ENCODE measurements around the gene PLAAT4.

PLAAT4 gene

GRCh38 chr11:63592975-63593395, 56.4 kb downstream of the PLAAT4 start:
- ChIA-PET CTCF (no interaction called here), POLR2A (ENCODE audit: low non-redundant PET) (no interaction called here)
- DNase-seq (ENCODE audit: low spot score) = no peak

GRCh38 chr11:63595296-63595695, 58.7 kb downstream of the PLAAT4 start:
- no peak for DNase-seq (ENCODE audit: low spot score)

More at GRCh38 chr11:63592975-63593395, 56.4 kb downstream of the PLAAT4 start:
- TF ChIP-seq CTCF (conservative IDR thresholded peaks at IDR 0.05; ENCODE audit: low read depth) = no peak; the same call in 1 of the 2 replicates
- no peak overlapping the region for H3K27ac ChIP-seq

More at GRCh38 chr11:63595296-63595695, 58.7 kb downstream of the PLAAT4 start:
- CTCF ChIA-PET = no interaction called here
- TF ChIP-seq CTCF (conservative IDR thresholded peaks at IDR 0.05; ENCODE audit: low read depth) = no peak
- H3K27ac ChIP-seq = no peak overlapping the region
- POLR2A ChIA-PET (ENCODE audit: low non-redundant PET) = no interaction called here
